ENCODE data around the gene CEP76. TPM values are rescaled to one million over a fixed set of nuclear protein-coding genes. Genes with fewer than 3 reads are reported as not detected.

The CEP76 gene
- total RNA-seq, 4 donors from 2014 or later: 5.4 to 9.1 (median 6.8) TPM

GRCh38 chr18:12721495-12722275 is 19.2 kb upstream of the CEP76 start:
- Histone ChIP-seq H3K9me3 (no peaks in the 10 kb centered on the region), H3K27ac (no peak overlapping the region), H3K4me3 (no peak overlapping the region), H3K4me1 (no peaks in the 10 kb centered on the region), H3K27me3 (no peaks in the 10 kb centered on the region), H3K36me3 (peaks cover 0 to 91% of the 10 kb centered on the region in 2 donors)
- DNase-seq (no peak), ATAC-seq (no peak)
- intact Hi-C loops (cut with DNase I; ENCODE audit: low total_unique reads) (no loop called here), in situ Hi-C loops (cut with MboI; ENCODE audit: low sequenced_read_pairs in 4 of 4) (loop anchor here in 1 of 4 donors (25.0 kb wide), 1 partner anchor 1016 kb away; the partner anchor contains the start of genes FAM210A and RNMT)
- no peak for TF ChIP-seq POLR2A (IDR thresholded peaks at IDR 0.05)
- no peak for TF ChIP-seq CTCF (IDR thresholded peaks at IDR 0.05 in 4 of 5, conservative IDR thresholded peaks at IDR 0.05 in 1 of 5)

- DNase-seq (no peak), ATAC-seq (no peak)
- H3K4me3 ChIP-seq: no peak overlapping the region
- H3K27ac ChIP-seq: no peak overlapping the region
- H3K27me3 ChIP-seq: no peaks in the 10 kb centered on the region
- peaks cover 0 to 71% of the 10 kb centered on the region in 2 donors for H3K36me3 ChIP-seq
- no peaks in the 10 kb centered on the region for H3K4me1 ChIP-seq
- TF ChIP-seq CTCF (IDR thresholded peaks at IDR 0.05 in 4 of 5, conservative IDR thresholded peaks at IDR 0.05 in 1 of 5) (no peak), POLR2A (IDR thresholded peaks at IDR 0.05) (no peak)
- no peaks in the 10 kb centered on the region for H3K9me3 ChIP-seq
- in situ Hi-C loops (cut with MboI; ENCODE audit: low sequenced_read_pairs in 4 of 4) (loop anchor here in 1 of 4 donors (25.0 kb wide), 1 partner anchor 1026 kb away; the partner anchor contains the start of genes FAM210A and RNMT), intact Hi-C loops (cut with DNase I; ENCODE audit: low total_unique reads) (no loop called here)
Measured at GRCh38 chr18:12711446-12711845, 8.9 kb upstream of the CEP76 start.

GRCh38 chr18:12703664-12704063 is 1.1 kb upstream of the CEP76 start:
- ATAC-seq (peak in 1 of 2 donors; percentile 8), DNase-seq (no peak)
- Histone ChIP-seq H3K9me3 (no peaks in the 10 kb centered on the region), H3K27me3 (no peaks in the 10 kb centered on the region), H3K4me3 (peak overlapping the region; percentile 72 to 99 (median 94)), H3K36me3 (peaks cover 0 to 40% of the 10 kb centered on the region in 2 donors), H3K27ac (peak overlapping the region; percentile 95 to 99 (median 98)), H3K4me1 (peaks cover 28 to 29% of the 10 kb centered on the region in 2 donors)
- intact Hi-C loops (cut with DNase I; ENCODE audit: low total_unique reads): loop anchor here (10.0 kb wide), 3 partner anchors 181 to 1021 kb away; partner anchors contain the start of genes FAM210A, PTPN2, RNMT and SEH1L
- no peak for TF ChIP-seq CTCF (IDR thresholded peaks at IDR 0.05 in 4 of 5, conservative IDR thresholded peaks at IDR 0.05 in 1 of 5)
- no peak for TF ChIP-seq POLR2A (IDR thresholded peaks at IDR 0.05)
- in situ Hi-C loops (cut with MboI; ENCODE audit: low sequenced_read_pairs in 4 of 4): loop anchor here in 1 of 4 donors (25.0 kb wide), 1 partner anchor 1034 kb away; the partner anchor contains the start of genes FAM210A and RNMT

- H3K4me1 ChIP-seq: peaks cover 28 to 29% of the 10 kb centered on the region in 2 donors
- no peak for DNase-seq
- peak overlapping the region; percentile 72 to 99 (median 94) for H3K4me3 ChIP-seq
- in situ Hi-C loops (cut with MboI; ENCODE audit: low sequenced_read_pairs in 4 of 4): loop anchor here in 1 of 4 donors (25.0 kb wide), 1 partner anchor 1034 kb away; the partner anchor contains the start of genes FAM210A and RNMT
- peak; percentile 61 to 67 for ATAC-seq
- TF ChIP-seq CTCF (IDR thresholded peaks at IDR 0.05 in 4 of 5, conservative IDR thresholded peaks at IDR 0.05 in 1 of 5): no peak
- no peak for TF ChIP-seq POLR2A (IDR thresholded peaks at IDR 0.05)
- intact Hi-C loops (cut with DNase I; ENCODE audit: low total_unique reads): loop anchor here (10.0 kb wide), 3 partner anchors 182 to 1022 kb away; partner anchors contain the start of genes FAM210A, PTPN2, RNMT and SEH1L
- peak overlapping the region; percentile 95 to 99 (median 98) for H3K27ac ChIP-seq
- peaks cover 0 to 39% of the 10 kb centered on the region in 2 donors for H3K36me3 ChIP-seq
- H3K9me3 ChIP-seq: no peaks in the 10 kb centered on the region
- H3K27me3 ChIP-seq: no peaks in the 10 kb centered on the region
Measured at GRCh38 chr18:12703096-12703567, 609 bp upstream of the CEP76 start.
